Stimulated activated memory B cell treated with anti-CD40 and anti-IgM and Interleukin-4, amounts not matched to agents 10 μg/mL and 1 μg/mL and 100 μg/mL, for 72 hours (primary cell): ENCODE data around the gene CCDC167.
"Not testable (repeated sequence)": the region's sequence is repeated elsewhere in the genome, so short reads cannot be mapped to it uniquely, and the experiment has no call there.

Experiments used
- ATAC-seq: fragments of 150-1000 bp; cut with Tn5 transposase; 2 replicates; pipeline ENCODE4 v1.10.0; 2021
- H3K27ac Mint-ChIP-seq: one replicate; pipeline ENCODE4 v1.8.0; 2022; ENCODE audit warnings: mild to moderate bottlenecking, mixed read lengths
- H3K27me3 Mint-ChIP-seq: one replicate; pipeline ENCODE4 v1.8.0; 2022; ENCODE audit warnings: mixed read lengths
- H3K36me3 Mint-ChIP-seq: one replicate; pipeline ENCODE4 v1.8.0; 2022; ENCODE audit warnings: mixed read lengths
- H3K4me1 Mint-ChIP-seq: one replicate; pipeline ENCODE4 v1.8.0; 2022; ENCODE audit warnings: mixed read lengths
- H3K4me3 Mint-ChIP-seq: one replicate; pipeline ENCODE4 v1.8.0; 2022; ENCODE audit warnings: mild to moderate bottlenecking, moderate library complexity, mixed read lengths
- H3K9me3 Mint-ChIP-seq: one replicate; pipeline ENCODE4 v1.8.0; 2022; ENCODE audit warnings: mixed read lengths

Gene CCDC167

GRCh38 chr6:37506479-37506878 is 6.8 kb upstream of the CCDC167 start:
- Mint-ChIP-seq H3K4me3 (no peak overlapping the region), H3K9me3 (no peaks in the 10 kb centered on the region), H3K27ac (no peak overlapping the region), H3K27me3 (no peaks in the 10 kb centered on the region), H3K36me3 (no peaks in the 10 kb centered on the region), H3K4me1 (peaks cover 50% of the 10 kb centered on the region)
- no peak for ATAC-seq

GRCh38 chr6:37504024-37504423 is 4.3 kb upstream of the CCDC167 start:
- ATAC-seq = no peak
- no peaks in the 10 kb centered on the region for H3K36me3 Mint-ChIP-seq
- no peaks in the 10 kb centered on the region for H3K27me3 Mint-ChIP-seq
- peaks cover 65% of the 10 kb centered on the region for H3K4me1 Mint-ChIP-seq
- H3K27ac Mint-ChIP-seq = peak overlapping the region; percentile 87
- H3K9me3 Mint-ChIP-seq = no peaks in the 10 kb centered on the region
- H3K4me3 Mint-ChIP-seq = no peak overlapping the region

- Mint-ChIP-seq H3K4me3 (no peak overlapping the region), H3K9me3 (no peaks in the 10 kb centered on the region), H3K27ac (peak overlapping the region; percentile 87), H3K4me1 (peaks cover 68% of the 10 kb centered on the region), H3K27me3 (no peaks in the 10 kb centered on the region), H3K36me3 (no peaks in the 10 kb centered on the region)
- no peak for ATAC-seq
Observed at GRCh38 chr6:37503309-37503965, 3.7 kb upstream of the CCDC167 start.

- Mint-ChIP-seq H3K4me3 (no peak overlapping the region), H3K36me3 (no peaks in the 10 kb centered on the region), H3K9me3 (no peaks in the 10 kb centered on the region), H3K27me3 (no peaks in the 10 kb centered on the region), H3K27ac (peak overlapping the region; percentile 87), H3K4me1 (peaks cover 71% of the 10 kb centered on the region)
- ATAC-seq = peak; percentile 16
Observed at GRCh38 chr6:37502703-37503291, 3.1 kb upstream of the CCDC167 start.

- Mint-ChIP-seq H3K4me1 (peaks cover 80% of the 10 kb centered on the region), H3K4me3 (peak overlapping the region; percentile 30), H3K36me3 (no peaks in the 10 kb centered on the region), H3K27ac (peak overlapping the region; percentile 87), H3K27me3 (no peaks in the 10 kb centered on the region), H3K9me3 (no peaks in the 10 kb centered on the region)
- ATAC-seq = no peak
Observed at GRCh38 chr6:37501632-37502491, 2.2 kb upstream of the CCDC167 start.

GRCh38 chr6:37500904-37501303 is 1.2 kb upstream of the CCDC167 start:
- H3K36me3 Mint-ChIP-seq, H3K27me3 Mint-ChIP-seq, ATAC-seq, H3K4me3 Mint-ChIP-seq, H3K27ac Mint-ChIP-seq, H3K9me3 Mint-ChIP-seq: not testable (repeated sequence)
- H3K4me1 Mint-ChIP-seq = peaks cover 84% of the 10 kb centered on the region

- Mint-ChIP-seq H3K9me3 (no peaks in the 10 kb centered on the region), H3K27me3 (no peaks in the 10 kb centered on the region), H3K4me1 (peaks cover 84% of the 10 kb centered on the region), H3K4me3 (peak overlapping the region; percentile 92), H3K36me3 (no peaks in the 10 kb centered on the region), H3K27ac (peak overlapping the region; percentile 83)
- ATAC-seq = no peak
Observed at GRCh38 chr6:37500294-37500608, 558 bp upstream of the CCDC167 start.

GRCh38 chr6:37496951-37497885 is 2.5 kb downstream of the CCDC167 start:
- Mint-ChIP-seq H3K9me3 (no peaks in the 10 kb centered on the region), H3K27me3 (no peaks in the 10 kb centered on the region), H3K36me3 (peaks cover 12% of the 10 kb centered on the region), H3K4me3 (peak overlapping the region; percentile 92), H3K4me1 (peaks cover 76% of the 10 kb centered on the region), H3K27ac (peak overlapping the region; percentile 10)
- no peak for ATAC-seq

GRCh38 chr6:37495244-37495934 is 4.3 kb downstream of the CCDC167 start:
- Mint-ChIP-seq H3K36me3 (peaks cover 12% of the 10 kb centered on the region), H3K27ac (peak overlapping the region; percentile 70), H3K4me3 (no peak overlapping the region), H3K4me1 (peaks cover 86% of the 10 kb centered on the region), H3K27me3 (no peaks in the 10 kb centered on the region), H3K9me3 (no peaks in the 10 kb centered on the region)
- no peak for ATAC-seq

GRCh38 chr6:37493661-37493995 is 6.1 kb downstream of the CCDC167 start:
- Mint-ChIP-seq H3K4me1 (peaks cover 87% of the 10 kb centered on the region), H3K27me3 (no peaks in the 10 kb centered on the region), H3K4me3 (no peak overlapping the region), H3K9me3 (no peaks in the 10 kb centered on the region), H3K36me3 (peaks cover 20% of the 10 kb centered on the region), H3K27ac (peak overlapping the region; percentile 70)
- ATAC-seq = no peak

GRCh38 chr6:37492991-37493660 is 6.6 kb downstream of the CCDC167 start:
- H3K36me3 Mint-ChIP-seq = peaks cover 25% of the 10 kb centered on the region

GRCh38 chr6:37492236-37492972 is 7.3 kb downstream of the CCDC167 start:
- ATAC-seq = no peak
- no peaks in the 10 kb centered on the region for H3K9me3 Mint-ChIP-seq
- peaks cover 87% of the 10 kb centered on the region for H3K4me1 Mint-ChIP-seq
- H3K36me3 Mint-ChIP-seq = peaks cover 29% of the 10 kb centered on the region
- H3K27ac Mint-ChIP-seq = peak overlapping the region; percentile 86
- H3K27me3 Mint-ChIP-seq = no peaks in the 10 kb centered on the region
- H3K4me3 Mint-ChIP-seq = peak overlapping the region; percentile 7

More at GRCh38 chr6:37492991-37493660, 6.6 kb downstream of the CCDC167 start:
- no peaks in the 10 kb centered on the region for H3K27me3 Mint-ChIP-seq
- no peak overlapping the region for H3K4me3 Mint-ChIP-seq
- H3K27ac Mint-ChIP-seq = peak overlapping the region; percentile 86
- no peaks in the 10 kb centered on the region for H3K9me3 Mint-ChIP-seq
- no peak for ATAC-seq
- peaks cover 87% of the 10 kb centered on the region for H3K4me1 Mint-ChIP-seq

GRCh38 chr6:37491830-37492208 is 7.9 kb downstream of the CCDC167 start:
- no peaks in the 10 kb centered on the region for H3K27me3 Mint-ChIP-seq
- no peak overlapping the region for H3K4me3 Mint-ChIP-seq
- no peaks in the 10 kb centered on the region for H3K9me3 Mint-ChIP-seq
- H3K4me1 Mint-ChIP-seq = peaks cover 82% of the 10 kb centered on the region
- H3K36me3 Mint-ChIP-seq = peaks cover 29% of the 10 kb centered on the region
- H3K27ac Mint-ChIP-seq = peak overlapping the region; percentile 86
- no peak for ATAC-seq
